H1 (cell line): ENCODE results near the gene NFYB. TPM values are rescaled to one million over a fixed set of nuclear protein-coding genes. Genes with fewer than 3 reads are reported as not detected.

Experiments used
- CTCF ChIA-PET: fragments of 300-600 bp; sonication (Branson Sonifier 250); formaldehyde crosslinking; loops from one replicate; lab custom pipeline; 2021; ENCODE audit not compliant: partially characterized antibody; lab: Charles Lee
- POLR2A ChIA-PET: fragments of 300-600 bp; sonication (Branson Sonifier 250); formaldehyde crosslinking; loops from one replicate; lab custom pipeline; 2021; ENCODE audit warnings: inconsistent platforms; ENCODE audit not compliant: partially characterized antibody; lab: Charles Lee
- DNase-seq, 2 experiments: peaks; one replicate each; pipeline versions ENCODE4 v3.0.0 to v3.0.0-alpha.2; 2010 to 2022; ENCODE audit warnings: low spot score in 2 of 2, low read depth in 1 of 2, mixed read lengths in 1 of 2
- FAIRE-seq: peaks from 2 replicates; lab custom pipeline; 2011; peaks lifted over from hg19 to GRCh38; lab: Jason Lieb, UNC
- H2AFZ ChIP-seq: 2 replicates; pipeline ENCODE4 v1.8.1; 2012; ENCODE audit warnings: low read length, inconsistent platforms
- H2AK5ac ChIP-seq: 2 replicates; pipeline ENCODE4 v1.6.1; 2013; ENCODE audit warnings: low read depth, low read length
- H2BK120ac ChIP-seq: replicated peaks from 2 replicates; pipeline ENCODE3; 2013; ENCODE audit warnings: low read depth, low read length, inconsistent platforms
- H2BK12ac ChIP-seq: 2 replicates; pipeline ENCODE4 v1.6.1; 2013; ENCODE audit warnings: low read depth, low read length
- H2BK15ac ChIP-seq: 2 replicates; pipeline ENCODE4 v1.6.1; 2013; ENCODE audit warnings: low read length
- H2BK20ac ChIP-seq: 2 replicates; pipeline ENCODE4 v1.6.1; 2013; ENCODE audit warnings: low read length
- H2BK5ac ChIP-seq: 2 replicates; pipeline ENCODE4 v1.6.1; 2013; ENCODE audit warnings: low read depth, low read length
- H3K14ac ChIP-seq: 2 replicates; pipeline ENCODE4 v1.6.1; 2013; ENCODE audit warnings: inconsistent platforms; ENCODE audit not compliant: insufficient read length
- H3K18ac ChIP-seq: 2 replicates; pipeline ENCODE4 v1.6.1; 2013; ENCODE audit warnings: low read length; ENCODE audit errors: extremely low read depth
- H3K23ac ChIP-seq: 2 replicates; pipeline ENCODE4 v1.6.1; 2013; ENCODE audit warnings: inconsistent platforms; ENCODE audit not compliant: insufficient read length
- H3K23me2 ChIP-seq: 2 replicates; pipeline ENCODE4 v1.6.1; 2013; ENCODE audit warnings: low read depth, low read length
- H3K27ac ChIP-seq: 2 replicates; pipeline ENCODE4 v1.6.1; 2011; ENCODE audit warnings: low read depth, low read length, inconsistent platforms
- H3K27me3 ChIP-seq, 4 experiments: replicated peaks in 1 of 4; 1 replicate in 1 of 4; 2 replicates in 3 of 4; pipeline versions ENCODE4 v1.6.1 to v1.8.1; 2011 to 2013; ENCODE audit warnings: low read length in 3 of 4, mild to moderate bottlenecking in 3 of 4, inconsistent platforms in 2 of 4, mixed read lengths in 2 of 4, moderate library complexity in 1 of 4; ENCODE audit not compliant: control insufficient read depth in 3 of 4, insufficient read depth in 3 of 4; ENCODE audit errors: extremely low read depth in 1 of 4
- H3K36me3 ChIP-seq, 4 experiments: 2 replicates each; pipeline versions ENCODE4 v1.6.1 to v1.8.1; 2011 to 2013; ENCODE audit warnings: mild to moderate bottlenecking in 4 of 4, low read length in 3 of 4, moderate library complexity in 2 of 4, control low read depth in 1 of 4, inconsistent platforms in 1 of 4; ENCODE audit not compliant: insufficient read depth in 4 of 4, control insufficient read depth in 2 of 4
- H3K4ac ChIP-seq: replicated peaks from 2 replicates; pipeline ENCODE3; 2013; ENCODE audit warnings: low read length, low read depth, mixed read lengths, inconsistent platforms; ENCODE audit not compliant: insufficient read length
- H3K4me1 ChIP-seq, 4 experiments: replicated peaks in 1 of 4; 1 replicate in 1 of 4; 2 replicates in 3 of 4; pipeline versions ENCODE4 v1.6.1 to v1.8.1; 2011 to 2013; ENCODE audit warnings: low read length in 3 of 4, inconsistent platforms in 2 of 4, mixed read lengths in 1 of 4; ENCODE audit not compliant: insufficient read depth in 4 of 4, control insufficient read depth in 3 of 4
- H3K4me2 ChIP-seq, 2 experiments: 2 replicates each; pipeline versions ENCODE4 v1.6.1 to v1.8.1; 2011 to 2013; ENCODE audit warnings: low read depth in 2 of 2, low read length in 2 of 2, control low read depth in 1 of 2, inconsistent platforms in 1 of 2, mild to moderate bottlenecking in 1 of 2; ENCODE audit not compliant: insufficient read depth in 1 of 2
- H3K4me3 ChIP-seq, 4 experiments: fragments of 200-600, 300-600 bp in 1 of 4; sonication (generic), shearing (Covaris generic), sonication (Bioruptor Twin) in 1 of 4; 2 replicates each; pipeline versions ENCODE4 v1.5.1 to v1.8.1; 2011 to 2016; ENCODE audit warnings: low read length in 4 of 4, low read depth in 3 of 4, control low read depth in 2 of 4, inconsistent platforms in 2 of 4, mild to moderate bottlenecking in 2 of 4, mixed read lengths in 1 of 4, moderate library complexity in 1 of 4; ENCODE audit not compliant: insufficient read depth in 2 of 4; ENCODE audit errors: extremely low read depth in 1 of 4
- H3K56ac ChIP-seq: replicated peaks from 2 replicates; pipeline ENCODE3; 2013; ENCODE audit warnings: low read depth, mild to moderate bottlenecking, mixed read lengths, low read length, inconsistent platforms; ENCODE audit not compliant: insufficient read length
- H3K79me1 ChIP-seq: 2 replicates; pipeline ENCODE4 v1.6.1; 2013; ENCODE audit warnings: low read depth, low read length, control low read depth
- H3K79me2 ChIP-seq, 2 experiments: 2 replicates each; pipeline versions ENCODE4 v1.6.1 to v1.8.1; 2012 to 2013; ENCODE audit warnings: low read length in 2 of 2, mild to moderate bottlenecking in 2 of 2, inconsistent platforms in 1 of 2; ENCODE audit not compliant: insufficient read depth in 2 of 2, control insufficient read depth in 1 of 2
- H3K9ac ChIP-seq, 4 experiments: replicated peaks in 1 of 4; 1 replicate in 1 of 4; 2 replicates in 3 of 4; pipeline versions ENCODE4 v1.6.1 to v1.8.1; 2011 to 2013; ENCODE audit warnings: low read depth in 3 of 4, low read length in 3 of 4, control low read depth in 2 of 4, mild to moderate bottlenecking in 2 of 4, moderate library complexity in 2 of 4, inconsistent platforms in 1 of 4; ENCODE audit errors: extremely low read depth in 1 of 4
- H3K9me3 ChIP-seq, 2 experiments: 2 replicates each; pipeline versions ENCODE4 v1.6.1 to v1.8.1; 2012 to 2013; ENCODE audit warnings: mild to moderate bottlenecking in 2 of 2, moderate library complexity in 2 of 2, control low read depth in 1 of 2, inconsistent platforms in 1 of 2, low read depth in 1 of 2, low read length in 1 of 2, mixed read lengths in 1 of 2; ENCODE audit not compliant: insufficient read depth in 2 of 2
- H4K20me1 ChIP-seq, 2 experiments: replicated peaks in 1 of 2; 2 replicates each; pipeline versions ENCODE3 to v1.8.1; 2011 to 2013; ENCODE audit warnings: inconsistent platforms in 2 of 2, low read length in 2 of 2, mild to moderate bottlenecking in 1 of 2; ENCODE audit not compliant: insufficient read depth in 2 of 2, control insufficient read depth in 1 of 2
- H4K5ac ChIP-seq: 2 replicates; pipeline ENCODE4 v1.6.1; 2013; ENCODE audit warnings: low read length, low read depth, mixed read lengths, inconsistent platforms; ENCODE audit not compliant: insufficient read length
- H4K8ac ChIP-seq: 2 replicates; pipeline ENCODE4 v1.8.0; 2013; ENCODE audit warnings: mild to moderate bottlenecking, moderate library complexity, low read length, inconsistent platforms; ENCODE audit not compliant: insufficient read depth; ENCODE audit errors: extremely low read depth
- H4K91ac ChIP-seq: replicated peaks from 2 replicates; pipeline ENCODE3; 2013; ENCODE audit warnings: low read length, mixed read lengths, inconsistent platforms; ENCODE audit not compliant: insufficient read length
- RFX5 ChIP-seq: IDR thresholded peaks from 2 replicates; pipeline ENCODE4 v1.6.1; 2011; ENCODE audit warnings: low read depth, low read length, improper control_type of control experiment, borderline replicate concordance
- WGBS, 2 experiments: shearing (Covaris generic) in 1 of 2; methylation state at CpG; one replicate each; pipeline versions ENCODE4 v1.1.6 to v1.1.7; 2013 to 2015; ENCODE audit warnings: low lambda C conversion rate in 2 of 2, mixed read lengths in 2 of 2, inconsistent platforms in 1 of 2, low coverage in 1 of 2, missing lambda C conversion rate in 1 of 2; ENCODE audit not compliant: insufficient replicate concordance in 2 of 2, insufficient coverage in 1 of 2, insufficient read length in 1 of 2; ENCODE audit errors: extremely low coverage in 1 of 2, missing lambda C conversion rate in 1 of 2; 5-methylcytosine and 5-hydroxymethylcytosine counted together
- polyA plus RNA-seq, 7 experiments: library from polyadenylated mRNA; depleted of rRNA in 3 of 7; stranded (reverse) in 5 of 7; unstranded in 2 of 7; fragments of >200 nt in 5 of 7; fragments of 200-250 nt in 2 of 7; gene quantifications; 1 replicate in 5 of 7; 2 replicates in 1 of 7; 4 replicates in 1 of 7; pipeline versions ENCODE4 v1.2.1 to v1.2.3, GENCODE V29; 2011 to 2013; ENCODE audit warnings: missing spikeins in 2 of 7, mixed read lengths in 2 of 7
- total RNA-seq: library from RNA; stranded (reverse); fragmentation: NEBNext Ultra II Directional; extraction: Animal tissue kit (Norgen Biotek cat#: 25700); gene quantifications from 2 replicates; pipeline ENCODE4 v1.2.1, GENCODE V29; 2021

NFYB gene
- total and polyA plus RNA-seq, 2 of the 8 experiments (the other 6 are each of a cell fraction or from before 2014, with no cell fraction given), result 29.1 to 43.5 TPM

GRCh38 chr12:104095289-104095688 lies 42.7 kb downstream of the NFYB start:
- ChIA-PET POLR2A (no interaction called here), CTCF (interaction anchor here (1.0 to 1.4 kb wide), 2 partner anchors 8 to 37 kb away, joined by 3 to 4 read pairs; no protein-coding TSS in a partner anchor)
- no peak overlapping the region for H3K14ac ChIP-seq
- TF ChIP-seq RFX5, result no peak
- no peaks in the 10 kb centered on the region for H3K4me1 ChIP-seq
- H3K4ac ChIP-seq, result no peak overlapping the region
- DNase-seq (no peak), FAIRE-seq (no peak)
- WGBS, 2 experiments, result 91% methylated on average over 1 of the region's 1 CpG; no CpG with 5 or more reads in 1 of the 2 experiments
- no peak overlapping the region for H3K4me2 ChIP-seq
- H3K27me3 ChIP-seq, result peaks cover 0 to 2% (median 0%) of the 10 kb centered on the region in 4 experiments; a peak in 1 of 7 replicates
- no peak overlapping the region for H2AK5ac ChIP-seq
- H4K91ac ChIP-seq, result no peak overlapping the region
- H3K23me2 ChIP-seq, result no peaks in the 10 kb centered on the region
- H3K79me2 ChIP-seq, result no peaks in the 10 kb centered on the region
- H3K36me3 ChIP-seq, result no peaks in the 10 kb centered on the region
- H3K56ac ChIP-seq, result no peak overlapping the region
- no peak overlapping the region for H3K27ac ChIP-seq
- no peak overlapping the region for H2BK20ac ChIP-seq
- H4K8ac ChIP-seq, result no peak overlapping the region
- no peak overlapping the region for H3K23ac ChIP-seq
- no peak overlapping the region for H2BK5ac ChIP-seq
- no peak overlapping the region for H3K18ac ChIP-seq
- H3K4me3 ChIP-seq, result no peak overlapping the region
- H2BK120ac ChIP-seq, result no peak overlapping the region
- no peak overlapping the region for H3K9ac ChIP-seq
- H2BK15ac ChIP-seq, result no peak overlapping the region
- no peak overlapping the region for H2AFZ ChIP-seq
- no peaks in the 10 kb centered on the region for H3K9me3 ChIP-seq
- no peak overlapping the region for H4K5ac ChIP-seq
- no peaks in the 10 kb centered on the region for H3K79me1 ChIP-seq
- H4K20me1 ChIP-seq, result no peaks in the 10 kb centered on the region
- H2BK12ac ChIP-seq, result no peak overlapping the region
